Progenitor cell of endocrine pancreas (in vitro differentiated cells): ENCODE results near the gene SACM1L. TPM values are rescaled to one million over a fixed set of nuclear protein-coding genes. Genes with fewer than 3 reads are reported as not detected.

Experiments used
- DNase-seq: peaks from one replicate; pipeline ENCODE4 v3.0.0; 2021; ENCODE audit warnings: low spot score; ENCODE audit not compliant: unreplicated experiment
- H3K27ac Mint-ChIP-seq: 2 replicates; pipeline ENCODE4 v1.8.0; 2021; ENCODE audit warnings: mild to moderate bottlenecking, moderate library complexity, mixed read lengths
- H3K27me3 Mint-ChIP-seq: 2 replicates; pipeline ENCODE4 v1.8.0; 2021; ENCODE audit warnings: mixed read lengths
- H3K36me3 Mint-ChIP-seq: 2 replicates; pipeline ENCODE4 v1.8.0; 2022; ENCODE audit warnings: mixed read lengths; ENCODE audit not compliant: insufficient read depth
- H3K4me1 Mint-ChIP-seq: 2 replicates; pipeline ENCODE4 v1.8.0; 2021; ENCODE audit warnings: low read depth, mixed read lengths
- H3K4me3 Mint-ChIP-seq: 2 replicates; pipeline ENCODE4 v1.8.0; 2021; ENCODE audit warnings: low read depth, mild to moderate bottlenecking, moderate library complexity, mixed read lengths
- H3K9me3 Mint-ChIP-seq: 2 replicates; pipeline ENCODE4 v1.8.0; 2021; ENCODE audit warnings: low read depth, mixed read lengths
- total RNA-seq: library from RNA; stranded (reverse); gene quantifications from 2 replicates; pipeline ENCODE4 v1.2.1, GENCODE V29; 2021
- TF ChIP-seq, protein P1 (sequence below): fragments of 200-600 bp; sonication (generic); IDR thresholded peaks from one replicate; pipeline ENCODE4 v1.5.0; 2021; ENCODE audit warnings: antibody characterized with exemption, mild to moderate bottlenecking; ENCODE audit not compliant: unreplicated experiment

The SACM1L gene
- total RNA-seq, 1 donor from 2014 or later = 56.7 TPM

DNA sequence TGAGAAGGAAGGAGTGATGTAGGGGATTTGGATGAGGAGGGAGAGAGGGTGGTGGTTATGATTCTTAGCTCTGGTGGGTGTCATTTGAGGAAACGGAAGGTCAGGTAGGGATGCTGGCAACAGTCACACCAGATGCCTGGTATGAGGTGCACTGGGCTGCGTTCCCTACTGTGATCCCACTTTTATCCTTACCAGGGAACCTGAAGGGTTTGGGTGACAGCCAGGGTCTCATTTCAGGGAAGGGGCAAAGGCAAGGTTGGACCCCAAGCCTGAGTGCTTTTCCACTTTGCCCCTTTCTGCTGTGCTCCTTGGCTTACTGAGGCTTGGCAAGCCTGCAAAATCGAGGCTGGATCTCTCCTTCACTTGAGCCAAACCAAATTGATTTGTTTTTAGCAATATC lies 36.0 kb upstream of the SACM1L start:
- DNase-seq = no peak
- H3K9me3 Mint-ChIP-seq = peaks cover 3% of the 10 kb centered on the region
- TF ChIP-seq, protein P1, sequence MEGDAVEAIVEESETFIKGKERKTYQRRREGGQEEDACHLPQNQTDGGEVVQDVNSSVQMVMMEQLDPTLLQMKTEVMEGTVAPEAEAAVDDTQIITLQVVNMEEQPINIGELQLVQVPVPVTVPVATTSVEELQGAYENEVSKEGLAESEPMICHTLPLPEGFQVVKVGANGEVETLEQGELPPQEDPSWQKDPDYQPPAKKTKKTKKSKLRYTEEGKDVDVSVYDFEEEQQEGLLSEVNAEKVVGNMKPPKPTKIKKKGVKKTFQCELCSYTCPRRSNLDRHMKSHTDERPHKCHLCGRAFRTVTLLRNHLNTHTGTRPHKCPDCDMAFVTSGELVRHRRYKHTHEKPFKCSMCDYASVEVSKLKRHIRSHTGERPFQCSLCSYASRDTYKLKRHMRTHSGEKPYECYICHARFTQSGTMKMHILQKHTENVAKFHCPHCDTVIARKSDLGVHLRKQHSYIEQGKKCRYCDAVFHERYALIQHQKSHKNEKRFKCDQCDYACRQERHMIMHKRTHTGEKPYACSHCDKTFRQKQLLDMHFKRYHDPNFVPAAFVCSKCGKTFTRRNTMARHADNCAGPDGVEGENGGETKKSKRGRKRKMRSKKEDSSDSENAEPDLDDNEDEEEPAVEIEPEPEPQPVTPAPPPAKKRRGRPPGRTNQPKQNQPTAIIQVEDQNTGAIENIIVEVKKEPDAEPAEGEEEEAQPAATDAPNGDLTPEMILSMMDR = no peak
- no peaks in the 10 kb centered on the region for H3K27me3 Mint-ChIP-seq
- no peak overlapping the region for H3K27ac Mint-ChIP-seq
- no peak overlapping the region for H3K4me3 Mint-ChIP-seq
- H3K4me1 Mint-ChIP-seq = no peaks in the 10 kb centered on the region
- H3K36me3 Mint-ChIP-seq = peaks cover 12% of the 10 kb centered on the region

DNA sequence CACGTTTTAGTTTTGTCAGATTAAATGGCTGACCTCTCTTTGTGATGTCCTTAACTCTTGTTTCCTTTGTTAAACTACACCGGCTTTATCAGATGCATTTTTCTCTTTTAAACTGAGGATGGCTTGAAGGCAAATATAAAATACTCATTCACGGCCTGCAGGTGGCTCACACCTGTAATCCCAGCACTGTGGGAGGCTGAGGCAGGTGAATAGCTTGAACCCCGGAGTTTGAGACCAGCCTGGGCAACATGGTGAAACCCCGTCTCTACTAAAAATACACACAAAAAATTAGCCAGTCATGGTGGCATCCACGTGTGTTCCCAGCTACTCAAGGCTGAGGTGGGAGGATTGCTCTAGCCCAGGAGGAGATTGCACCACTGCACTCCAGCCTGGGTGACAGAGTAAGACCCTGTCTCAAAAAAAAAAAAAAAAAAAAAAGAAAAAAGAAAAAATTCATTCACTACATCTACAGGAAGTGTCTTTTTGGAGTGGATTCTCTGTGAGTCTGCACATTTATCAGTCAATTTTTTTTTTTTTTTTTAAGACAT lies 34.7 kb upstream of the SACM1L start:
- DNase-seq = no peak
- TF ChIP-seq, protein P1 = no peak
- H3K27ac Mint-ChIP-seq = no peak overlapping the region
- no peaks in the 10 kb centered on the region for H3K27me3 Mint-ChIP-seq
- H3K36me3 Mint-ChIP-seq = peaks cover 7% of the 10 kb centered on the region
- H3K4me3 Mint-ChIP-seq = no peak overlapping the region
- no peaks in the 10 kb centered on the region for H3K9me3 Mint-ChIP-seq
- H3K4me1 Mint-ChIP-seq = no peaks in the 10 kb centered on the region

DNA sequence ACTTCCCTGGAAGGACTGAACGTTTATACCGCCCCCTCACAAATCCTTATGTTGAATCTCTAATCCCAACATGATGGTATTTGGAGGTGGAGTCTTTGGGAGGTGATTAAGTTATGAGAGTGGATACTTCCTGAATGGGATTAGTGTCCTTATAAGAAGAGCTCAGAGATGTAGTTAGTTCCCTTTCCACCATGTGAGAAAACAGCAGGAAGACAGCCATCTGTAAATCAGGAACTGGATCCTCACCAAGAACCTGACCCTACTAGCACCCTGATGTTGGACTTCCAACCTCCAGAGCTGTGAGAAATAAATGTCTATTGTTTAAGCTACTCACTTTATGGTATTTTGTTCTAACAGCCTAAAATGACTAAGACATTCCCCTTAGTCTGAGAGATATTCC lies 33.3 kb upstream of the SACM1L start:
- H3K4me1 Mint-ChIP-seq = peaks cover 2% of the 10 kb centered on the region
- peak overlapping the region; percentile 62 for H3K27ac Mint-ChIP-seq
- H3K9me3 Mint-ChIP-seq = no peaks in the 10 kb centered on the region
- TF ChIP-seq, protein P1 = no peak
- DNase-seq = no peak
- H3K27me3 Mint-ChIP-seq = no peaks in the 10 kb centered on the region
- H3K4me3 Mint-ChIP-seq = no peak overlapping the region
- H3K36me3 Mint-ChIP-seq = peaks cover 5% of the 10 kb centered on the region

DNA sequence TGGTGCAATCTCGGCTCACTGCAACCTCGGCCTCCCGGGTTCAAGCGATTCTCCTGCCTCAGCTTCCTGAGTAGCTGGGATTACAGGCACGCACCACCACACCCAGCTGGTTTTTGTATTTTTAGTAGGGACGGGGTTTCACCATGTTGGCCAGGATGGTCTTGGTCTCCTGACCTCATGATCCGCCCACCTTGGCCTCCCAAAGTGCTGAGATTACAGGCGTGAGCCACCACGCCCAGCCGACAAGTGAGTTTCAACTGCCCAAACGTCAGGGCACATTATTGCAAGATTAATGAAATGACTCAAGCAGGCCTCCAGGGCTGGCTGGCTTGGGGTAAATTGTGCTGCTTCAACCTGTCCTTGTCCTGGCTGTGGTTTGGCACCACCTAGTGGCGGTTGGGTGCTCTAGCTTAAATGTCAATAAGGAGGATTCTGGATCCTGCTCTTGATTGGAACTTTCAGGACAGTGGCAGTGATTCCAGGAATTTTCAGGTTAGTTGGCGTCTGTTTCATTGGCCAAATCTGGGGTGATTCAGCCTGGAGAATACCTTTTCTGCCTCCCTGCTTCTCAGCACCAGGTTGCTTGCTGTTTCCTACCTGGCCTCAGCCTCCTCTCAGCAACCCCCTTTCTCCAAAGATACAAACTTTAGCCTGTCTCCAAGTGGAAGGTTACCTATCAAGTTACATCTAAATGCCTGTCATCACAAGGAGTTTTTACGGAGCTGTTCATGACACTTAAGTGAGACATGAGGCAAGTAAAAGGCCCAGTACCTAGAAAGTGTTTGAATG lies 32.4 kb upstream of the SACM1L start:
- Mint-ChIP-seq H3K4me1 (peaks cover 2% of the 10 kb centered on the region), H3K9me3 (no peaks in the 10 kb centered on the region), H3K4me3 (no peak overlapping the region), H3K36me3 (peaks cover 4% of the 10 kb centered on the region), H3K27ac (no peak overlapping the region), H3K27me3 (no peaks in the 10 kb centered on the region)
- DNase-seq = peak; percentile 74
- TF ChIP-seq, protein P1 = peak; percentile 96

DNA sequence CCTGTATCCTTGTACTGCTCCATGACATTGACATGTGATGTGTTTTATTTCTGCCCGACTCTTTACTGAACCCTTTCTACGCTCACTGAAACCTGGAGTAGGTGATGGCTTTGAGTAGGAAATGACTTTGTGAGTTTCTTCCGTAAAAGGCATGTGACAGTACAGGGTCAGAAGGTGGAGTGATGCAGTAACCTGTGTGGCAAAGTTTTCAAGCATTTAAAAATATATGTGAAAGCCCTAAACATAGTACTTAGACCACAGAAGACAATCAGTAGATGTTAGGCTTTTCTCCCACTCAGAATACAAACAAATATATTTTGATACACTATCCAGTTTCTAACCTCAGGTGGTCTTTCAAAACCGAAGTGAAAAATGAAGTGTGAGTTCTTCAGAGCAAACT lies 31.3 kb upstream of the SACM1L start:
- DNase-seq = no peak
- H3K27ac Mint-ChIP-seq = peak overlapping the region; percentile 69
- no peaks in the 10 kb centered on the region for H3K9me3 Mint-ChIP-seq

More for the DNA sequence above, 31.3 kb upstream of the SACM1L start:
- H3K27me3 Mint-ChIP-seq = no peaks in the 10 kb centered on the region
- H3K36me3 Mint-ChIP-seq = peaks cover 4% of the 10 kb centered on the region
- TF ChIP-seq, protein P1 = no peak
- no peak overlapping the region for H3K4me3 Mint-ChIP-seq
- H3K4me1 Mint-ChIP-seq = peaks cover 2% of the 10 kb centered on the region
